NCI-H2227 treated with DMSO at 0.1 percent for 48 hours (cell line): ENCODE results near the gene FCN2.
"Not testable (repeated sequence)": the region's sequence is repeated elsewhere in the genome, so short reads cannot be mapped to it uniquely, and the experiment has no call there.

Source experiments
- DNase-seq: peaks from one replicate; lab custom pipeline; 2025; lab: John Stamatoyannopoulos, UW

The FCN2 gene

DNA sequence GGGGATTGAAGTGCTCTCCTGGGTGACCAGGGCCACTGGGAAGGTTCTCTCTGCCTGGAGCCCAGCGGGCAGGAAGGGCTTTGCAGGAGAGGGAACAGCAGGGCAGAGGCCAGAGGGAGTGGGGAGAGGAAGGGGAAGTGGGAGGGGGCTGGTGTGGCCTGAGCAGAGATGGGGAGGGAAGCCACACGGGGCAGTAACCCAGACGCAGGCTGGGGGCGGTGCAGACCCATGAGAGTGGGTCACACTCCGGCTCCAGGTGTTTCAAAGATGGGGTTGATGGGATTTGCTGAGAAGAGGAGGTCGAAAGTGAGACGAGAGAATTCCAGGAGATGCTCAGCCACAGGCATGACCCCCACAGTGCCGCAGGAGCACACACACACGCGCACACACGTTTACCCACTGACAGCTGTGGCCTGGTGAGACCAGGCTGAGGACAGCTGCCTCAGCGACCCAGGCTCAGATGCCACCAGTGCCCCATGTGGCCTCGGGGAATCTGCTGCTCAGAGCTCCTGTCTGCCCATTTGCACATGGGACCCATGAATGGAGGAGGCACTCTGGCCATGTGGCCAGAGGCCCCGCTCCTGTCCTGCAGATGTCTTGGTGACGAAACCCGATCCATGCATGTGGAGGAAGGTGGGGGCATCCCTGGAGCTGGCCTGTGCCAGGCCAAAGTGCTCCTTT, 32.7 kb upstream of the FCN2 start:
- no peak for DNase-seq

DNA sequence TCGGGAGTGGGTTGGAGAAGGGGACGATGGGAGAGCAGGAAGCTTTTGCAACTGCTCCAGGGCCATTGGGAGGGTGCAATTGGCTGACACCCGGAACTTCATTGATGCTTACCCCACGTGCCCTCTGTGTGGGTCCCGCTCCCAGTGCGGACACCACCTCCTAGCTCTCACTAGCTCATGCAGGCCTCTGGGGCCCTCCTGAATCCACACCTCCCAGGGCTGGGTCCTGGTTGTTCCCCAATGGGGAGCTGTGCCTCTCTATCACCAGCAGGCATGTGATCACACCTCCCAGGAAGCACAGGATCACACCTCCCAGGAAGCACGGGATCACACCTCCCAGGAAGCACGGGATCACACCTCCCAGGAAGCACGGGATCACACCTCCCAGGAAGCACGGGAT, 32.1 kb upstream of the FCN2 start:
- DNase-seq, result no peak

- no peak for DNase-seq
Observed at GRCh38 chr9:134850611-134851010, 30.0 kb upstream of the FCN2 start.

DNA sequence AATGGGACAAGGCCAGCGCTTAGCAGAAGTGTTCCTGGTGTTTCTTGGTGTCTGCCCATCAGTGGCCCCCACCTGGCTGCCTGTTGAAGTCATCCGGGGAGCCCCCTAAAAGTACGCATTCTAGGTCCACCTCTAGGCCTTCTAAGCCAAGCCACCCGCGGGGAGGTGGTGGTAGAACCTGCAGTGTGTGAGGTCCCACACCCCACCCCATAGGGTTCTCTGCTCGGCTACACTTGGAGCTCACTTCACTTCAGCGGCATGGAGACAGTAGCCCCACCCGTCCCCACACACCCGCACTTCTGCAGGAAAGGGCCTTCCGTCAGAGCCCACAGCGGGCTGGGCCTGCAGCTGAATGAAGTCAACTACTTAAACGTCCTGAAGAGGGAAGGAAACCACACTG, 29.6 kb upstream of the FCN2 start:
- DNase-seq, result no peak

GRCh38 chr9:134852906-134853654, 27.5 kb upstream of the FCN2 start:
- no peak for DNase-seq

GRCh38 chr9:134853893-134854292, 26.7 kb upstream of the FCN2 start:
- DNase-seq, result no peak

DNA sequence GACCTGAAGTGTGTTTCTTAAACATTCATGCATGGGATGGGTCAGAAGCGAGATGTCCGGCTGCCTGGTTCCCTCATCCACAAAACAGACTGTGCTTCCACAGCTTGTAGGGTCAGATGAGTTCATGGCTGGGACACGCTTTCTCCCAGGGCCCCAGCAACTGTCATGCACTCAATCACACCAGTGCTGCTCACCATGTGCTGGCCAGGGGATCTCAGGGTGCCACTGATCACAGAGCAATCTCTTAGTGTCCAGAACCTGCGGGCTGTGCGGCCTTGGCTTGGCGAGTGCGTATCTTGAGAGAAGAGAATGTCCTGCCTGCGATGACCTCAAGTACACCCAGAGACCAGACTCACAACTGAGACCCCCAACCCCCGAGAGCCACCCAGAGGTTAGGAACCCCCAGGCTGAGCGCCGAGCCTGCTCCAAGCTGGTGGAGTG, 26.0 kb upstream of the FCN2 start:
- no peak for DNase-seq

- no peak for DNase-seq
Observed at GRCh38 chr9:134855231-134855899, 25.2 kb upstream of the FCN2 start.

DNA sequence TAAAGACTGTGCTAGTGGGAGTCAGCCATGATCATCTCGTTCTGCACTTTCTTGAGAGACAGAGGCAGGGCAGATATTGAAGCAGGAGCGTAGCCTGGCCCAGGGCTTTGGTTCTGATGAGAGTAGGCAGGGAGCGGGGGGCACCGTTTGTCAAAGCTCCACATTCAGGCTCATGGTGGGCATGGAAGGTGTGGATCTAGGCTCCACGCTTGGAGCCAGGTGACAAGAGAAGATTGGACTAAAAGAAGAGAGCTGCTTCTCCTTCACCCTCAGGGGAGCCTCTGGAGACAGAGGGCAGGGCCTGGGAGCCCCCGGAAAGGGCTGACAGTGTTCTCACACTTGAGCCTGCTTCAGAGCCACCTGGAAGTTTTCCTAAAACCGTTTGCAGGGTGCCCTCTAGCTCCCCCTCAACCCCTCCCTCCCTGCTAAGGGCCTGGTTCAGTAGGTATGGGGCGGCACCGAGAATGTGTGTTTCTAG, 24.7 kb upstream of the FCN2 start:
- DNase-seq, result no peak

DNA sequence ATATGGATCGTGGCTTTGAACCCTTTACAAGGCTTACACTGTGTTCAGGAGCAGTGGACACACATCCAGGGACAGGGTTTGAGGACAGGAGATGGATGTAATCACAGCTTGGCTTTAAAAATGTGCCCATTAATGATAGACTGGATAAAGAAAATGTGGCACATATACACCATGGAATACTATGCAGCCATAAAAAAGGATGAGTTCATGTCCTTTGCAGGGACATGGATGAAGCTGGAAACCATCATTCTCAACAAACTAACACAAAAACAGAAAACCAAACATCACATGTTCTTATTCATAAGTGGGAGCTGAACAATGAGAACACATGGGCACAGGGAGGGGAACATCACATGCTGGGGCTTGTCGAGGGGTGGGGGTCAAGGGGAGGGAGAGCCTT, 23.2 kb upstream of the FCN2 start:
- not testable (repeated sequence) for DNase-seq

- no peak for DNase-seq
Observed at GRCh38 chr9:134858051-134858841, 22.4 kb upstream of the FCN2 start.

- DNase-seq, result no peak
Observed at GRCh38 chr9:134860510-134860909, 20.1 kb upstream of the FCN2 start.

GRCh38 chr9:134861595-134862334, 18.8 kb upstream of the FCN2 start:
- DNase-seq, result no peak

DNA sequence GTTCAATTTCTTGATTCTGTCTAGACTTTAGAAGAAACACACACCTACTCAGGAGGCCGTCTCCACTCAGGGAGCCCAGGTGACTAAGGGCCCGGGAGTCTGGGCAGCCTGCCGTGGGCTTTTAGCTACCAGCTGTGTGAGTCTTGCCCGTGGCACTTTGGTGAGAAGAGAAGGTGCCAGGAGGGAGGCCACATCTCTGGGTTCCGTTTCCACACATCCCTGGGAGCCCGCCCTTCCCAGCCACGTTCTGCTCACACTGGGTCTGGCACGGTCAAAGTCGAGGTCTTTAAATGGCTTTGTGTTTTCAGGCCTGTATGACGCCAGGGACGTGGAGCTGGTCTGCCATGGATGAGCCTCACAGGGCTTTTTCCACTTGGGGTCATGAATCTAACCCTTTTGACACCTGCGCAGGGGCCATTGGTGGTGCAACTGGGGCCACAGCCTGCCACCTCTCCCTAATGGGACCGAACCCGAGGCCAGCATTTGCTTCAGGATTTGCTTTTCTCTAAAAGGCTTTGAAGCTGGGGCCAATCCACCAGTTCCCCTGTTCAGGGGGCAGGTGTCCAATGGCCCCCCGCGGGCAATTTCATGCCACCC, 17.2 kb upstream of the FCN2 start:
- no peak for DNase-seq

DNA sequence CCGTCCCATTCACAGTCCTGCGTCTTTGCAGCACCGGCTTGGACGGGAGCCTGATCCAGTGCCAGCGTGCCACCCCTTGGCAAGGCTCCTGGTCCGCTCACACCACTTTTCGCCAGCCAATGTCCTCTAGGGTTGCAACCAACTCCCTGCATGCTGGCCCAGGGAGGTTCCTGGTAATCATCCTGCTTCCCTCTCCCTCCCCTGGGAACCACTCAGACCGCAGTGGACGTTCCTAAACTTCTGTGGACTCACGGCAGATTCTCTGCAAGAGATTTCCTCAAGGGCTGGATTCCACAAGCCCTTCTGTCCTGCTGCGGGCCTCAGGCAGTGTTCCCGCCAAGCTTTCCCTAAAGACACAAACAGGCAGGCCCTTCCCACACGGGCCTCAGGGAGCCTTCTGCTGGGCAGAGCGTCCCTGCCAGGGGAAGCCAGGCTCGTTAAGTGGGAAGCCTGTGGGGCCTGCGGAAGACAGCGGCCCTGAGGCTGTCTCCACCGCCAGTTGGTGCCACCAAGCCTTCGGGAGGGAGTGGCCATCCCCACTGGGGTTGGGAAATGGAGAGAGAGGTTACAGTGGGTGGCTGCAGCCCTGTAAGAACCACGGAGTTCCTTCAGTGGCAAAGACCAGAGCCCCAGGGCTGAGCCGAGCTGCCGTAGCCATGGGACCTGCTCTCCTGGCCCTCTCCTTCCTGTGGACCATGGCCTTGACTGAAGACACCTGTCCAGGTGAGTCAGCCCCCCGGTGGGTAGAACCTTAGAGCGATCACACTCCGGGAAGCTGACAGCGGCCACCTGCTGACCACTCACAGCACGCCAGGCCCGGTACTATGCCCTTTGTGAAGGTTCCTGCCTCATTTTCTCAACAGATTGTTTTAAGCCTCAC, 16.4 kb upstream of the FCN2 start:
- DNase-seq, result no peak

GRCh38 chr9:134864821-134865190, 15.8 kb upstream of the FCN2 start:
- DNase-seq, result no peak

DNA sequence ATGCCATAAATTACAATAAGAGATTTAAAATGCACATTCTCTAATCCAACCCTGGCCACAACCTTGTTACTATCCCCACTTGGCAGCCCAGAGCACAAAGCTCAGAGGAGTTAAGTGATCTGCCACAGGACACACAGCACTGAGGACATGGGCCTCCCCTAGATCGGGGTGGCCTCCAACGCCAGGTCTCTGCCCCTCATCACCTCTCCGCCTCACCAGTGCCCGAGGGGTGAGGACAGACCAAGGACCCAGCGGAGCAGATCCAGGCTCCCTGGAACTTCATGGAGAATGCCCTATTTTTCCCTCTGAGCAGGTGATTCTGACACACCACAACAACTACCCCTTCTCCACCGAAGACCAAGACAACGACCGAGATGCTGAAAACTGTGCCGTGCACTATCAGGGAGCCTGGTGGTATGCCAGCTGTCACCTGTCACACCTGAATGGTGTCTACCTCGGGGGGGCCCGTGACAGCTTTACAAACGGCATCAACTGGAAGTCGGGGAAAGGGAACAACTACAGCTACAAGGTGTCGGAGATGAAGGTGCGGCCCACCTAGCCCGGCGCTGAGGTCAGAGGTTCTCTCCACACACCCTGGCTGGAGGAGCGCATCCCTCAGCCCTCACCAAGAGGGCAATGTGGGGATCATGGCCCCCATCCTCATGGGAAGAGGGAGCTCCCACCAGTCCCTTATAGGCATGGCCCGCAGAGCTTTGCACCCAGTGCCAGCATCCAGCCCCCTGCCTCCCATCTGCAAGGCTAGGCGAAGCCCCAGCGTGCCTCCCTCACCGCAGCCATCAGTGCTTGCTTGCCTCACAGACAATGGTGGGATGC, 12.5 kb upstream of the FCN2 start:
- no peak for DNase-seq

GRCh38 chr9:134868751-134869553, 11.7 kb upstream of the FCN2 start:
- DNase-seq, result no peak
